GM21367 (cell line): Measurements from ENCODE around the gene LCE2D.
"Not testable (repeated sequence)": the region's sequence is repeated elsewhere in the genome, so short reads cannot be mapped to it uniquely, and the experiment has no call there.

Experiments used
- ATAC-seq: cut with Tn5 transposase; IDR thresholded peaks from one replicate; pipeline ENCODE4 v1.9.1; 2021; ENCODE audit not compliant: unreplicated experiment

The LCE2D gene

GRCh38 chr1:152663098-152663497 is at the start of gene LCE2D:
TSS of gene LCE2D (plus strand) at chr1:152663380. CDS start at chr1:152664106, 726 bp downstream.
- no peak for ATAC-seq

GRCh38 chr1:152613511-152613910 is 49.7 kb upstream of the LCE2D start, which contains the start of gene LCE3B:
TSS of gene LCE3B (plus strand) at chr1:152613811. CDS start at chr1:152613811, 0 bp downstream.
- ATAC-seq = no peak

- no peak for ATAC-seq
Measured at GRCh38 chr1:152621993-152622392, 41.2 kb upstream of the LCE2D start.

GRCh38 chr1:152622803-152623202 is 40.4 kb upstream of the LCE2D start, which contains the start of gene LCE3A:
TSS of gene LCE3A (minus strand) at chr1:152623103. CDS start at chr1:152623103, 0 bp downstream.
- no peak for ATAC-seq

GRCh38 chr1:152623203-152623844 is 39.9 kb upstream of the LCE2D start:
- no peak for ATAC-seq

- no peak for ATAC-seq
Measured at GRCh38 chr1:152626744-152627143, 36.4 kb upstream of the LCE2D start.

GRCh38 chr1:152630596-152630995 is 32.6 kb upstream of the LCE2D start:
- ATAC-seq = no peak

- no peak for ATAC-seq
Measured at GRCh38 chr1:152640351-152640750, 22.8 kb upstream of the LCE2D start.

GRCh38 chr1:152643945-152644344 is 19.2 kb upstream of the LCE2D start:
- ATAC-seq = no peak

GRCh38 chr1:152645146-152645545 is 18.0 kb upstream of the LCE2D start:
- ATAC-seq = no peak

GRCh38 chr1:152646656-152647055 is 16.5 kb upstream of the LCE2D start:
- ATAC-seq = no peak

- no peak for ATAC-seq
Measured at GRCh38 chr1:152654110-152654509, 9.1 kb upstream of the LCE2D start.

GRCh38 chr1:152656459-152656858 is 6.7 kb upstream of the LCE2D start:
- no peak for ATAC-seq

GRCh38 chr1:152657677-152658076 is 5.5 kb upstream of the LCE2D start:
- no peak for ATAC-seq

- ATAC-seq = no peak
Measured at GRCh38 chr1:152658649-152659048, 4.5 kb upstream of the LCE2D start.

- ATAC-seq = not testable (repeated sequence)
Measured at GRCh38 chr1:152666171-152666570, 3.0 kb downstream of the LCE2D start.

GRCh38 chr1:152667648-152668047 is 4.5 kb downstream of the LCE2D start:
- ATAC-seq = no peak

- no peak for ATAC-seq
Measured at GRCh38 chr1:152673016-152673415, 9.8 kb downstream of the LCE2D start.

- ATAC-seq = not testable (repeated sequence)
Measured at GRCh38 chr1:152674983-152675382, 11.8 kb downstream of the LCE2D start, which contains the start of gene LCE2C. TSS of gene LCE2C (plus strand) at chr1:152675279. CDS start at chr1:152676016, 737 bp downstream.

GRCh38 chr1:152679459-152679858 is 16.3 kb downstream of the LCE2D start:
- ATAC-seq = no peak

- ATAC-seq = no peak
Measured at GRCh38 chr1:152681616-152682015, 18.4 kb downstream of the LCE2D start.

GRCh38 chr1:152683846-152684245 is 20.7 kb downstream of the LCE2D start:
- no peak for ATAC-seq

GRCh38 chr1:152685823-152686222 is 22.6 kb downstream of the LCE2D start, which contains the start of gene LCE2B:
TSS of gene LCE2B (plus strand) at chr1:152686123. CDS start at chr1:152686844, 721 bp downstream.
- ATAC-seq = not testable (repeated sequence)
